WTC11 (cell line): ENCODE results near the gene ALG5. TPM values are rescaled to one million over a fixed set of nuclear protein-coding genes. Genes with fewer than 3 reads are reported as not detected.

Source experiments
- ATAC-seq: fragments of 200-7000 bp; cut with Tn5 transposase; 2 replicates; pipeline ENCODE4 v1.10.0; 2021; ENCODE audit warnings: mild to moderate bottlenecking, moderate library complexity
- CTCF ChIA-PET: fragments of 300-600 bp; sonication (Branson Sonifier 250); formaldehyde crosslinking; loops from one replicate; lab custom pipeline; 2021; ENCODE audit warnings: antibody characterized with exemption; lab: Charles Lee
- POLR2A ChIA-PET: fragments of 350-600 bp; sonication (Branson Sonifier 250); formaldehyde crosslinking; loops from one replicate; lab custom pipeline; 2021; ENCODE audit warnings: antibody characterized with exemption; lab: Charles Lee
- DNase-seq: peaks from one replicate; pipeline ENCODE4 v3.0.0; 2021; ENCODE audit warnings: low spot score
- H3K27ac Mint-ChIP-seq: 2 replicates; pipeline ENCODE4 v1.8.0; 2021; ENCODE audit warnings: mixed read lengths
- H3K27me3 Mint-ChIP-seq: 2 replicates; pipeline ENCODE4 v1.8.0; 2021; ENCODE audit warnings: low read depth, mild to moderate bottlenecking, moderate library complexity, mixed read lengths
- H3K36me3 Mint-ChIP-seq: 2 replicates; pipeline ENCODE4 v1.8.0; 2021; ENCODE audit warnings: mixed read lengths
- H3K4me1 Mint-ChIP-seq: 2 replicates; pipeline ENCODE4 v1.8.0; 2022; ENCODE audit warnings: mixed read lengths
- H3K4me3 Mint-ChIP-seq: 2 replicates; pipeline ENCODE4 v1.8.0; 2021; ENCODE audit warnings: mild to moderate bottlenecking, moderate library complexity, mixed read lengths
- H3K9me3 Mint-ChIP-seq: 2 replicates; pipeline ENCODE4 v1.8.0; 2021; ENCODE audit warnings: mixed read lengths
- ATF2 ChIP-seq: sonication (generic); formaldehyde crosslinking; IDR thresholded peaks from 2 replicates; pipeline ENCODE4 v1.8.1; 2022; ENCODE audit warnings: low read depth, missing genetic modification reagents, borderline replicate concordance
- CREB1 ChIP-seq: sonication (generic); formaldehyde crosslinking; IDR thresholded peaks from 2 replicates; pipeline ENCODE4 v1.8.0; 2023; ENCODE audit warnings: mild to moderate bottlenecking, missing genetic modification reagents
- CREM ChIP-seq: sonication (generic); formaldehyde crosslinking; IDR thresholded peaks from 2 replicates; pipeline ENCODE4 v1.8.1; 2022; ENCODE audit warnings: mild to moderate bottlenecking, missing genetic modification reagents, moderate library complexity
- CTCF ChIP-seq: fragments of 200-600 bp; IDR thresholded peaks from 2 replicates; pipeline ENCODE4 v1.8.0; 2022; ENCODE audit warnings: antibody characterized with exemption
- ETV6 ChIP-seq: sonication (generic); formaldehyde crosslinking; IDR thresholded peaks from 2 replicates; pipeline ENCODE4 v1.8.1; 2022; ENCODE audit warnings: mild to moderate bottlenecking, missing genetic modification reagents
- FOXP1 ChIP-seq: sonication (generic); formaldehyde crosslinking; IDR thresholded peaks from 2 replicates; pipeline ENCODE4 v1.8.0; 2022; ENCODE audit warnings: missing genetic modification reagents, mild to moderate bottlenecking, moderate library complexity, borderline replicate concordance
- GRHL2 ChIP-seq: fragments of 250-450 bp; sonication (Bioruptor Pico); IDR thresholded peaks from 2 replicates; pipeline ENCODE4 v1.8.0; 2022; ENCODE audit warnings: mild to moderate bottlenecking, moderate library complexity; ENCODE audit not compliant: insufficient replicate concordance, severe bottlenecking
- SMAD3 ChIP-seq: sonication (generic); formaldehyde crosslinking; IDR thresholded peaks from 2 replicates; pipeline ENCODE4 v1.8.0; 2022; ENCODE audit warnings: missing genetic modification reagents, mild to moderate bottlenecking, borderline replicate concordance
- SP1 ChIP-seq: sonication (generic); formaldehyde crosslinking; conservative IDR thresholded peaks from 2 replicates; pipeline ENCODE4 v1.8.1; 2022; ENCODE audit warnings: missing genetic modification reagents
- ZNF232 ChIP-seq: sonication (generic); formaldehyde crosslinking; IDR thresholded peaks from 2 replicates; pipeline ENCODE4 v1.8.0; 2022; ENCODE audit warnings: mild to moderate bottlenecking, missing genetic modification reagents
- ZNF396 ChIP-seq: fragments of 250-450 bp; sonication (Bioruptor Pico); IDR thresholded peaks from 2 replicates; pipeline ENCODE4 v1.8.0; 2021; ENCODE audit warnings: mild to moderate bottlenecking, moderate library complexity, borderline replicate concordance
- total RNA-seq: library from RNA; stranded (reverse); gene quantifications from 3 replicates; pipeline ENCODE4 v1.2.3, GENCODE V29; 2021

The ALG5 gene
- total RNA-seq, 1 experiment from 2014 or later: 18.4 TPM

- no peak for TF ChIP-seq ZNF396
- TF ChIP-seq SMAD3 (CRISPR knock-in tag): no peak
- no peak for TF ChIP-seq CREM (CRISPR knock-in tag)
Measured at GRCh38 chr13:36905944-36906343, 93.2 kb downstream of the ALG5 start (continued).

GRCh38 chr13:36903925-36904595, 95.1 kb downstream of the ALG5 start:
- ATAC-seq: no peak
- Mint-ChIP-seq H3K27me3 (no peaks in the 10 kb centered on the region), H3K4me3 (no peak overlapping the region), H3K4me1 (0 out of 2 replicates have a peak, but pooled peaks cover 3% of the 10 kb centered on the region), H3K27ac (no peak overlapping the region), H3K9me3 (no peaks in the 10 kb centered on the region), H3K36me3 (no peaks in the 10 kb centered on the region)
- ChIA-PET CTCF (interaction anchor here (0.6 kb wide), 1 partner anchor 17 kb away, joined by 3 read pairs; no protein-coding TSS in a partner anchor), POLR2A (no interaction called here)
- TF ChIP-seq SP1 (CRISPR knock-in tag) (no peak), CTCF (no peak), ATF2 (CRISPR knock-in tag) (no peak), SMAD3 (CRISPR knock-in tag) (no peak), ETV6 (no peak), ZNF232 (CRISPR knock-in tag) (no peak), FOXP1 (no peak), GRHL2 (CRISPR knock-in tag) (no peak), CREB1 (CRISPR knock-in tag) (no peak)
- DNase-seq: no peak

Other genes starting within 250 kb of the ALG5 start
- 6.6 to 9.2 TPM (median 7.7 TPM) in 3 replicates for gene RFXAP, start 180.1 kb downstream of the ALG5 start, total RNA-seq
- 0.71 to 1.5 TPM (median 1.2 TPM) in 3 replicates for gene SMAD9, start 79.1 kb downstream of the ALG5 start, total RNA-seq
- 76.6 to 81.6 TPM (median 78.6 TPM) in 3 replicates for gene EXOSC8, start 1.4 kb upstream of the ALG5 start, total RNA-seq
- 61.4 to 68.0 TPM (median 64.3 TPM) in 3 replicates for gene SUPT20H, start 60.3 kb upstream of the ALG5 start, total RNA-seq
- gene CSNK1A1L, start 106.3 kb upstream of the ALG5 start, total RNA-seq: not detected in 3 replicates